Endometrium (tissue), 2 donors: ENCODE measurements around the gene UBA5.
"Not testable (repeated sequence)": the region's sequence is repeated elsewhere in the genome, so short reads cannot be mapped to it uniquely, and the experiment has no call there.

ENCODE experiments used
- FAIRE-seq: peaks from 2 replicates; lab custom pipeline; 2012; peaks lifted over from hg19 to GRCh38; lab: Jason Lieb, UNC
- donor health status: control.
- donor health status: control.

The UBA5 gene

GRCh38 chr3:132660052-132660810 lies at the start of gene UBA5:
Gene UBA5 (plus strand): TSS chr3:132660329. CDS start chr3:132660538, 209 bp downstream.
- FAIRE-seq: no peak

GRCh38 chr3:132615301-132615700 lies 44.8 kb upstream of the UBA5 start:
- FAIRE-seq: not testable (repeated sequence)

GRCh38 chr3:132615881-132616280 lies 44.2 kb upstream of the UBA5 start:
- no peak for FAIRE-seq

DNA sequence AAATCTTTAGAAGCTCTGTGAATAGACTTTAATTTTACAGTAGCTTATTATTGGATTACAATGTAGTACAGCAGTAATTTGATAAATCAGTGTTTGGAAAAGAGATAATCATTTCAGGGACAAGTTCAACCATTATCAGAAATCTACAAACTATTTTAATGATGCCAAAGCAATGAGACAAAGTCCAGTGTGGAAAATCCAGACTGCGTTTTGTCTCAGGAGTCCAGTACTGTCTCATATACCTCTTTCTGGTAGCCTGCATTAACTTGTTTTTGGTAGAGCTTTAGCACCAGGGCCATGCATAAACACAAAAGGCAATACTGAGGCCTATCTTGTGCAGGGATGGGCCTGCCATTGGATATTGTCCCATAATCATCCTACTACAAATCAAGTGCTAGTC lies 43.3 kb upstream of the UBA5 start:
- no peak for FAIRE-seq

DNA sequence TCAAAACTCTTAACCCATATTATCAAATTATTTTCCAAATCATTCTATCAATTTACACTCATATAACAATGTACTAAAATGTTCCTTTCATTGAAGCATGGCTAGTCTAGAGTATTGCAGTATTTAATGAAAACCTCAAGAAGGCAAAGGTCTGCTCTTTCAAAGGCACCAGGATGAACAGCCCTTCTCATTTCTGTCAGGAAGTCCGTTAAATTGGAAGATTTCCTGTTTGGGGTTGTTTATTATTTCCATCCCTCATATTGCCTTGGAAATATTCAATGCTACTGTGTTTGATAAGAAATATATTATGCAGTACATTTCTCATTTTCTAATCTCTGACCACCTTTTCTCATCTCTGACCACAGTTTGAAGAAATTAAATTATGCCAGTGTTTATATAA lies 38.0 kb upstream of the UBA5 start:
- FAIRE-seq: no peak

GRCh38 chr3:132622761-132623160 lies 37.4 kb upstream of the UBA5 start:
- FAIRE-seq: no peak

DNA sequence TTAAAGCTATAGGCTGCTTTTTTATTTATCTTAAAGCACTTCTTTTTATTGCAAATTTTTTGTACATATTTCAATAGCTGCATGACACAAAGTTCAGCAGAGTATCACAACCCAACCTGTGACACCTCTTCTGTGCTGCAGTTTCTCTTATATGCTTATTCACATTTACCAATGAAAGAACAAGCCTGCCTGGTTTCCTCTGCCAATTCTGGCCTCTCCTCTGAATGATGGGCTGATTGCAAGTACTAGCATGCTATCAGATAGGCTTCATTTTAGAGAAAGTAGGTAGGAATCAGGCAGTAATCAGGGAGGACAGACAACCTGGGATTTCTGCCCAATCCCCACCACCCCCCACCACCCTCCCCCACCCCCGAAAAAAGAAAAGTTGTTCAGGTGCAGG lies 36.5 kb upstream of the UBA5 start:
- no peak for FAIRE-seq

- FAIRE-seq: no peak
Observed at GRCh38 chr3:132624790-132625189, 35.3 kb upstream of the UBA5 start.

DNA sequence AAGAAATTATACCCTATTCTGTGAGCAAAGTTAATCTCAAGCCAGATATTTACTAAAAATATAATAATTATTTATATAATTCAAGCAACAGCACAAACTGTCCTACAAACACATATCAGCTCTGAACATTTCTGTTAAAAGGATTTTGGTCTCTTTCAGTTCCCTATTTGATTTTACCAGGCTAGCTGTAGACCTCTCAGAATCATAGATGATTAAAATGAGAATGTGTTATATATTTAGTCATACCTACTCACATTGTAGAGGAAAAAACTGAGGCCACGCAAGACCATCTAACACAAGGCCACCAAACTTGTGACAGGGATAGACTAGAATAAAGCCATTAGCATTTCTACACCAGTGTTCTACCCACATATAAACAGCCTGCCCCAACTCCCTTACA lies 34.5 kb upstream of the UBA5 start:
- no peak for FAIRE-seq

GRCh38 chr3:132626955-132627354 lies 33.2 kb upstream of the UBA5 start:
- no peak for FAIRE-seq

DNA sequence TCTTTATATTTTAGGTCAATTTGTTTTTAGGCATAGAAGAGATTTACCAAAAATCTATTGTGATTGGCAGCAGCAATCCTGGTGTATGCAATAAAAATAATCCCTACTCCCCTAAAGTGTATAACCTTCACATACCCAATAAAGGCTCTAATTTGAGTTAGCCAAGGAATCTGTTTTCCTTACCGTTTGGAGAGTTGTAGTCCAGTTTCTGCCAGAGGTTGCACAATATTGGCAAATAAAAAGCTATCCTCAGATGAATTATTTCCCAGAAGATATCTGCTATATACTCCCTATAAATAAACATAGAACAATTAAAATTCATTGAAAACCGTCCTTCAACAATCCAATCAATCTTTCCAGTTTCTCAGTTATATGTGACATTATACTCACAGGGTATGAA lies 32.0 kb upstream of the UBA5 start:
- FAIRE-seq: no peak

- no peak for FAIRE-seq
Observed at GRCh38 chr3:132629928-132630327, 30.2 kb upstream of the UBA5 start.

- FAIRE-seq: no peak
Observed at GRCh38 chr3:132630612-132631011, 29.5 kb upstream of the UBA5 start.

- FAIRE-seq: no peak
Observed at GRCh38 chr3:132635052-132635451, 25.1 kb upstream of the UBA5 start.

- peak; percentile 96 for FAIRE-seq
Observed at GRCh38 chr3:132637590-132637989, 22.5 kb upstream of the UBA5 start.

DNA sequence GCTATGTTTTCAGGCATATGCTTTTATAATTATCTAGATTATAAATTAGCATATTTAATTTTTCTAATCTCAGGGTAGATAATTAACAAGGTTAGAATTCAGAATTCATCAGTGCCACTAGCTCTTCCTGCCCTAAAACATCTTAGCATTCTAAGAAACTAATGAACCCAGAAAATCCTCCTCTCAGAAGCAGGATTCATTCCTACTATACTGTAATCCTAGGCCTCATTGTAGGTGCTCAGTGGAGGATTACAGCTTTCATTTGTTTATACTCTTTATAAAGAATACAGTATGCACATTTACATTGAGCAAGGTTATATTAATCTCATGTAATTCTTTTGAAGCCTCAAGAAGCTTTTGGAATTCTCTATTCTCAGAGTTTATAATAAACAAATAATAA lies 21.4 kb upstream of the UBA5 start:
- no peak for FAIRE-seq

DNA sequence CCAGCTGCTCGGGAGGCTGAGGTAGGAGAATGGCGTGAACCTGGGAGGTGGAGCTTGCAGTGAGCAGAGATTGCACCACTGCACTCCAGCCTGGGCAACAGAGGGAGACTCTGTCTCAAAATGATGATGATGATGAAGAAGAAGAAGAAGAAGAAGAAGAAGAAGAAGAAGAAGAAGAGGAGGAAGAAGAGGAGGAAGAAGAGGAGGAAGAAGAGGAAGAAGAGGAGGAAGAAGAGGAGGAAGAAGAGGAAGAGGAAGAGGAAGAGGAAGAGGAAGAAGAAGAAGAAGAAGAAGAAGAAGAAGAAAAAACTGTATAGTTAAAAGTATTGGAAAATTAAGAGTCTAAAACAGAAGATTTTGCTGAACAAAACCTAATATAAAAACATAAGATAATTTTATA lies 18.7 kb upstream of the UBA5 start:
- FAIRE-seq: not testable (repeated sequence)

DNA sequence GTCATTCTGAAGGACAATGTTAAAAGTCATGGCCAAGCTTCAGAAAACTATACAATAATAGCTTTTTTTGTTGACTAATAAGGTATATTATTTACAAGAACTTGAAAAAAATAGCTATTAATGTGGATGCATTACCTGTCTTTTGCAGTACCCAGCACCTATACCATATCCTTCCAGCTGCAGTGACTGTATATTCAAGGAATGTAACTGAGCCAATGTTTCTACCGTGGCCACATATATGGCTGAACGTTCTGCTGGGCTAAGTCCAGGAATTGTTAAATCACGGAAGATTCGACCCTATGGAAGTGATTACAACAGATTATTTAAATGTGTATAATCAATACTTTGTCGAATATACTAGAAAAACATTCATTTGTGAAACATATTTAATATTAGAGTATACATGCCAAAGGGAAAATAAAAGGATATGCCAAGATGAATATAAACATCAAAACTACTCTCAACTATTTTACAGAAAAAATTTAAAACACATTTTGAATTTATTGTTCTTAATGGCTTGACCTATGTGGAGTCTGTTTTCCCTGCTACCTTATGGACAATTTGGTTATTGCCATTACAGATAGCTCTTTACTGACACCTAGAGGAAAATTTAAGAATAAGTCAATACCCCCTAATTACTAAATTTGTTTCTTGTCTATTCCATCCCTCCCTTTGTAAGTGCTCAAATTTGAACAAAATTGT lies 18.1 kb upstream of the UBA5 start:
- peak; percentile 95 for FAIRE-seq

DNA sequence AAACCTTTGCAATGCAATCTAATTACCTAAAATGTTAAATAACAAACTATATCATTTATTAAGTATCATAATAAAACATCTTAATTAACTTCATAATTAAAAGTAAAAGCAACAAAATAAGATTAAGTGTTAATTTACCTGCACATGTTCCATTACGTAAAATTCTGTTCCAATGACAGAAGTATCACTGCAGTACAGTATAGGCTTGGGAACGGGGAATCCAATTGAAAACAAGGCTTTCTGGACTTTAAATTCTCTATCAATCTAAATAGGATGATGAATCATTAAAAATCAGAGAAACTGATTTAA lies 17.6 kb upstream of the UBA5 start:
- FAIRE-seq: no peak

DNA sequence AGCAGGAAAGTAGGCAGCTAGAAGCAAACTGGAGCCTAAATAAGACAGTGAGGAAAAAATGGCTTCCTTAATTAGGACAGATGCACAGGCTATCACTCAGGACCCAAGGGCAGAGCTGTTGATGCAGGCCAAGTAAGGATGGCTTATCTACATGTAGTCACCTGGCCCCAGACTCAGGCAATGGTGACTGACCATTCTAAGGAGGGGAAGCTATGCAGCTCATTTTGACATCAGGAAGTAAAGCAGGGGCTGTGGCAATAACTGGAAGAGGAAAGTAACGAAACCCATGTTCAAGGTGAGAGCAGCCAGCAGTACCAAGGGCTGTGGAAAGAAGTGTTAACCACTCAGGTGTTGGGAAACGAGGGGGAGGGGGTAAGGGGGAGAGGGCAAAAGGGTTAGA lies 16.8 kb upstream of the UBA5 start:
- no peak for FAIRE-seq

- FAIRE-seq: no peak
Observed at GRCh38 chr3:132645058-132645457, 15.1 kb upstream of the UBA5 start.

DNA sequence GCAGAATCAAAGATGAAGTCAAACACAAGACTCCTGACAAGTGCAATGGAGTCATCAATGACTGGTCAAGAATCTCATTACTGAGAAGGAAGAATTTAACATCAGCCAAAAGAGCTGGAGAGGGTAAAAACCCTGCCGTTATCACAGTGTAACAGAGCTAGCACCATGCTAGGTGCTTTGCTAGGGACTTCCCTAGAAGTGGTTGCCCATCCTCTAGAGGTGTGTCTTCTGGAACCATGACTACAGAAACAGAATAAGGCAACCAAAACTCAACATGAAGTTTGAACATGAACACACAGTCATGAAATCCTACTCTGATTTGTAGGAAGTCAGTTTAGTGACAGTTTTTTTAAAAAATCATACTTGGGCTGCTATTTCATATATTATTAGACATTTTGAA lies 10.0 kb upstream of the UBA5 start:
- no peak for FAIRE-seq

DNA sequence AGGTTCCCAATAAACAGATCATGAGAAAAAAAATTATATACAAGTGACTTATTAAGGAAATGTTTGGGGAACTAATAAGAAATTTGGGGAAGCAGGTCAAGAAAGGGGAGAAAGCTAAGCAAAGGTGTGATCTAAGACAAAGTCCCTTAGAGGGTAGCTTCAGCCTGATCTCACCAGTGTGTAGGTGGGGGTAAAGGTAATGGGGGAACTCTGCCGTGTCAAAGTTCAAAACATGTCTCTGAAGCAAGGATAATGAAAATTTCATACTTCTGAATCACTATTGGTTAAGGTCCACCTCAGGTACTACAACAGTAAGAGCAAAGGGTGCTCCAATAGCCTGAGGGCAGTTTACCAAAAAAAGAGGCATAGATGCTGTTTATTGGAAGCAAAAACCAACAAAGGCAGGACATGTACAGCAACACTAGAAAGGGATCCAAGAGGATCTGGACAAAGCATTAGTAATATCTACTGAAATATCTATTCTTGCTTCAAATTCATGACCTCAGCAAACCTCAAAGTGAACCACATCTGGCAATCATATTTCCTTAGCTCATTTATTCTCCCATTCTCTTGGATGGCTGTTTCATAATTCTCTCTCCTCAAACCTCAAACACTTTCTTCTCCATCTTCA lies 7.4 kb upstream of the UBA5 start:
- no peak for FAIRE-seq

GRCh38 chr3:132654190-132654589 lies 5.9 kb upstream of the UBA5 start:
- FAIRE-seq: no peak
